Panc1 (cell line): ENCODE measurements around the gene SLC45A1.

Experiments
- POLR2AphosphoS5 ChIP-seq: IDR thresholded peaks from 2 replicates; pipeline ENCODE4 v1.6.1; 2012; ENCODE audit warnings: mild to moderate bottlenecking, low read depth, low read length, moderate library complexity
- SIN3A ChIP-seq: IDR thresholded peaks from 2 replicates; pipeline ENCODE4 v1.6.1; 2012; ENCODE audit warnings: low read depth, mild to moderate bottlenecking, low read length, moderate library complexity, borderline replicate concordance; ENCODE audit not compliant: insufficient read depth
- TCF7L2 ChIP-seq: IDR thresholded peaks from 2 replicates; pipeline ENCODE4 v1.6.1; 2011; ENCODE audit warnings: mild to moderate bottlenecking, low read depth, low read length, inconsistent platforms
- TF ChIP-seq, protein P1 (sequence below): fragments of 450-650 bp; IDR thresholded peaks from 2 replicates; pipeline ENCODE4 v1.5.1; 2017; ENCODE audit warnings: mild to moderate bottlenecking

DNA sequence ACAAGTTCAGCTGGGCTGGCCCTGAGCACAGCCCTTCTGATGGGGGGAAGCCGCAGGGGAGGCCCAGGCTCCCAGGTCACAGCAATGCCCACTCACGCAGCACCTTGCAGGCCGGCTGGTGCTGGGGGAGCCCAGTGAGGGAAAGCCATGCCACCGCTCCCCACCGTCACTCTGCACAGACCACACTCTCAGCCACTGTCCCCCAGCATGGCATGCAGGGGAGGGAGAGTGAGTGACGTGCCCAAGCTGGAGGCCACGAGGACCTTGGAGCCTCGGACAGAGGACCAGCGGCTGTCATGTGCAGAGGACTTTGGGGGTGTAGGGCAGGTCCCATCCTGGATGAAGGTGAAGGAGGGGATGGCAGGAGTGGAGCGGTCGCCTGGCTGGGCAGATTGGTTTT is 25.1 kb downstream of the SLC45A1 start:
- TF ChIP-seq SIN3A (no peak), POLR2AphosphoS5 (no peak), TCF7L2 (no peak)
- TF ChIP-seq, protein P1, sequence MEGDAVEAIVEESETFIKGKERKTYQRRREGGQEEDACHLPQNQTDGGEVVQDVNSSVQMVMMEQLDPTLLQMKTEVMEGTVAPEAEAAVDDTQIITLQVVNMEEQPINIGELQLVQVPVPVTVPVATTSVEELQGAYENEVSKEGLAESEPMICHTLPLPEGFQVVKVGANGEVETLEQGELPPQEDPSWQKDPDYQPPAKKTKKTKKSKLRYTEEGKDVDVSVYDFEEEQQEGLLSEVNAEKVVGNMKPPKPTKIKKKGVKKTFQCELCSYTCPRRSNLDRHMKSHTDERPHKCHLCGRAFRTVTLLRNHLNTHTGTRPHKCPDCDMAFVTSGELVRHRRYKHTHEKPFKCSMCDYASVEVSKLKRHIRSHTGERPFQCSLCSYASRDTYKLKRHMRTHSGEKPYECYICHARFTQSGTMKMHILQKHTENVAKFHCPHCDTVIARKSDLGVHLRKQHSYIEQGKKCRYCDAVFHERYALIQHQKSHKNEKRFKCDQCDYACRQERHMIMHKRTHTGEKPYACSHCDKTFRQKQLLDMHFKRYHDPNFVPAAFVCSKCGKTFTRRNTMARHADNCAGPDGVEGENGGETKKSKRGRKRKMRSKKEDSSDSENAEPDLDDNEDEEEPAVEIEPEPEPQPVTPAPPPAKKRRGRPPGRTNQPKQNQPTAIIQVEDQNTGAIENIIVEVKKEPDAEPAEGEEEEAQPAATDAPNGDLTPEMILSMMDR, result no peak
